ENCODE results near the gene ABCB9.
"Not testable (repeated sequence)": the region's sequence is repeated elsewhere in the genome, so short reads cannot be mapped to it uniquely, and the experiment has no call there.

Gene ABCB9

GRCh38 chr12:122893208-122894153 lies 72.8 kb downstream of the ABCB9 start:
- no peak for DNase-seq

DNA sequence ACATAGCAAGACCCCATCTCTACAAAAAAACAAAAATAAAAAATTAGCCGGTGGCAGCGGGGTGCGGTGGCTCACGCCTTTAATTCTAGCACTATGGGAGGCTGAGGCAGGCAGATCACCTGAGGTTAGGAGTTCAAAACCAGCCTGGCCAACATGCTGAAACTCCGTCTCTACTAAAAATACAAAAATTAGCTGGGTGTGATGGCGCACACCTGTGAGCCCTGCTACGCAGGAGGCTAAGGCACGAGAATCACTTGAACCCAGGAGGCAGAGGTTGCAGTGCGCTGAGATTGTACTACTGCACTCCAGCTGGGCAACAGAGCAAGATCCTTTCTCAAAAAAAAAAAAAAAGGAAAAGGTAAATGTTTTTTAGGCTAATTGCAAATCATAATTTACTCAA lies 73.5 kb downstream of the ABCB9 start:
- not testable (repeated sequence) for DNase-seq

DNA sequence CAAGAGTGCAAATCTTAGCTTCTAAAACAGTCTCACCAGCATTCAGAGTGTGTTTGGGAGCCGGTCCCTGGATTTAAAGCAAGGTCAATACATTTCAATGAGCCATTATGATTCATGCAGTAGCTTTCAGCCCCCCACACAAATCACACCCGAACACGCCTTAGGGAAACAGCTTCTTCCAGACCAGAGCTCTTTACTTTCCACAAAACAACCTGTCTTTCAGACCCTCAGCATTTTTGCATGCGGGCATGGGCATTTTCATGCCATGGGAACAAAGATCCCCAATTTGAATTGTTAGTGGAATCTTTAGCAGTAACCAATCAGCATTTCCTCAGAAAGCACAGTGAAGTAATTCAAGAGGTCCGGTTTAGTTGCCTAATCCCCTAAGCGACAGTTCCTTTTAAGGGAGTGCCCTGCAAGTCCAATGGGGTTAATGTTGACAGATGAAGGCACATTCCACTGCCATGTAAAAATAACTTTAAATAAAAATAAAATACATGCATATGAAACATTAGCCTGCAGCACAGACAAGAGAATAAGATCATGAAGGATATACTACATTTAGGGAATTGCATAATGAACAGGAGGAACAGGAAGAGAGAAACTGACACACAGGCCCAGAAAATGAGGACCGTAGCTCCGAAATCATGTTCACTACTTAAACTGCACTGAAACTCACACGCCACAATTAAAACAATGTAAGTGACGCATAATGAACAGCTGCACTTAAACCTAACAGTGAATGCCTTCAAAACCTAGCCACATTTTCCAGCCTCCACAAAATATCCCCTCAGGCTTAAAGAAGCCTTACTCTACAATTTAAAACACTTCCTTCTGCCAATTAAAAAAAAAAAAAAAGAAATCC lies 74.4 kb downstream of the ABCB9 start:
- peak; percentile 77 for DNase-seq

GRCh38 chr12:122889761-122890520 lies 76.3 kb downstream of the ABCB9 start:
- peak; percentile 56 for DNase-seq

GRCh38 chr12:122888232-122888752 lies 78.0 kb downstream of the ABCB9 start:
- peak; percentile 89 for DNase-seq

GRCh38 chr12:122887819-122888212 lies 78.4 kb downstream of the ABCB9 start:
- no peak for DNase-seq

DNA sequence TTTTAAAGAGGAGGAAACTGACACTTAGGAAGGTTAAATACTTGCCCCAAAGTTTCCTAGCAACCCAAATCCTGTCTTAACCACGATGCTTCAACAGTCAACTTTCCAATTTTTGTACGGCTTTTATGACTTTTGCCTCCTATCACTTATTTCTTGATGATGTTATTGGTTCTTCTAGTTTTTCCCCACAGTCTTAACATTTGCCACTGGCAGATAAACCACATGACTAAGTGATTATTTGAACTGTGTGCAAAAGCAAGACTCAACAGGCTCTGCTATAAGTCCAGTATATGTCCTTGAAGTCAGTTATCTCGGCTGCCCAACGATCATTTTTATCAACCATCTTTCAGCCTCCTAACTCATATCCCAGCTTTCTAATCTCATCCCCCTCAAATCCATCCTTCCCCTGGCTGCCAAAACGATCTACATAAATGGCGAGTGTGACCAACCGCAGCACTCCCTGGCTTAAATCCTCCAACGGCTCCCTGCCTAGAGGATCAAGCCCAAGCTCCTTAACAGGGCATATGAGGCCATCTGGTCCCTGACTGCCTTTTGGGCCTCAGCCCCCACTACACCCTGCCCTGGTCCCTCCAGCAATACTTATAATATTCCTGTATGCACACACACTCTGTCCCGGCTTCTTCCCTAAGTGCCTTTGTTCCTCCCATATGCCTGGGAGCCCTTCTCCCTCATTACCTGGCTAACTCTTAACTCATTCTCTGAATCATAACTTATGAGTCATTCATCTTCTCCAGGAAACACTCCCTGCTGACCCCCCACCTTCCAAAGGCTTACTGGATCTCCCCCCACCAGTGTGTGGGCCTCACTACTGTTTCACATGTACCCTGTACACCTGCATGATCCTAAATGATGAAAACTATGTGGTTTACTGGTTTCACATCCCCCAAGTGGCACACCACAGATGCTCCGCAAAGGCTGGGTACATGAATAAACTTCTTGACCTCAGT lies 79.1 kb downstream of the ABCB9 start:
- peak; percentile 92 for DNase-seq

DNA sequence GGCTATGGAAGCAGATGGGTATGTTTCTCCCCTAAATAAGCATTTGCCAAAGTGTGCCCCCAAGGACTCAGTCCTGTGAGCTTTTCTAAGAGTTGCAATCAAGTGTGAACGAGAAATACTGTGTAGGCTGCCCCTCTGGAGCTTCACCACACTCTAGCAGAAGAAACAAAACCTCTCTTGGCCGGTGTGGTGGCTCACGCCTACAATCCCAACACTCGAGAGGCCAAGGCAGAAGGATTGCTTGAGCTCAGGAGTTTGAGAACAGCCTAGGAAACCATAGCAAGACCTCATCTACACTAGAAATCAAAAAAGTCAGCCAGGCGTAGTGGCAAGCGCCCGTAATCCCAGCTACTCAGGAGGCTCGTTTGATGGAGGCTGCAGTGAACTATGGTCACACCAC lies 80.1 kb downstream of the ABCB9 start:
- no peak for DNase-seq

GRCh38 chr12:122884860-122885259 lies 81.4 kb downstream of the ABCB9 start:
- DNase-seq, result peak; percentile 23

- peak; percentile 23 for DNase-seq
Observed at GRCh38 chr12:122884091-122884826, 82.0 kb downstream of the ABCB9 start.

- DNase-seq, result peak; percentile 58
Observed at GRCh38 chr12:122882908-122883558, 83.2 kb downstream of the ABCB9 start.

DNA sequence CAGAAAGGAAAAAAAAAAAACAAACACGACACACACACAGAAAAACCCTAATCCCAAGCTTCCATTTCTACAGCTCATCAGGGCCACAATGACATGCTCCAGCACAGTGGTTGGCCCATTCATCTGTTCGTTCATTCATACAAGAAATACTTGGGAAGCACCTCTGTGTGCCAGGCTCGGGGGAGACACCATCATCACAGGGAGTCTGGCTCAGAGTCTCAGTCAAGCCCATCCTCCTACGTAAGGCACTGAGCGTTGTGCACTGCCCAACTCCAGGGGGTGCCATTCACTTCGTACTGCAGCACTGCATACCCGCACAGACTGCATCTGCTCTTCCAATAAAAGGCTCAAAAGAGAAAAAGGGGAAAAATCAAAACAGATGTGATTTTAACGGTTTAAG lies 85.6 kb downstream of the ABCB9 start:
- DNase-seq, result peak; percentile 33

DNA sequence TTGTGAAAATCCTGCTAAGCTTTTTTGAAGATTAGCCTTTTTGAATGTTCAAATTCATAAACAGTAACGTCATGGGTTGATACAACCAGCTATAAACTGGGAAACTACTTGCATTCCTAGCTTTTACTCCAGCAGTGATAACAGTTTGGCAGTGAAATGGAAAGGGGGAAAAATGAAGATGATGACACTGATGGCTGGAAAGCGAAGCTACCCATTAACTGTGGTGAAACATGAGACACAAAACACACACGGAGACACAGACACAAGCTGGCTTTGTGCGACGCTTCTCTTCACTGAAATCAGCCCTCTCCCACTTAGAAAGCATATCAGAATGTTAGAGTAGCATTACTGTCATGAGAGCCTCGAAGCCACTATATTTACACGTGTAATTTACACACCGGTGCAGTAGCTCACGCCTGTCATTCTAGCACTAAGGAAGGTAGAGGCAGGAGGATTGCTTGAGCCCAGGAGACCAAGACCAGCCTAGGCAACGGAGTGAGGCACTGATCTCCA lies 86.1 kb downstream of the ABCB9 start:
- no peak for DNase-seq
